HepG2 (cell line): ENCODE results near the gene CLEC4M. TPM values are rescaled to one million over a fixed set of nuclear protein-coding genes. Genes with fewer than 3 reads are reported as not detected.

Source experiments
- ATAC-seq: fragments of 200-7000 bp; cut with Tn5 transposase; 3 replicates; pipeline ENCODE4 v1.9.1; 2020; ENCODE audit warnings: mild to moderate bottlenecking, moderate library complexity
- BruUV-seq: library from RNA; stranded (reverse); fragments of 400-500 nt; replicated peaks from 2 replicates; lab custom pipeline; 2021; lab: Mats Ljungman, UMichigan
- CTCF ChIA-PET: fragments of 300-600 bp; formaldehyde crosslinking; extraction: SDS; loops from one replicate; lab custom pipeline; 2021; ENCODE audit warnings: low total read pairs, inconsistent platforms, low intra/inter-chr PET ratio; lab: Yijun Ruan, JAX
- POLR2A ChIA-PET: fragments of 350-600 bp; sonication (Branson Sonifier 250); formaldehyde crosslinking; loops from one replicate; lab custom pipeline; 2020; ENCODE audit warnings: antibody characterized with exemption, inconsistent platforms; lab: Yijun Ruan, JAX
- DNase-seq: peaks from one replicate; pipeline ENCODE4 v3.0.0-alpha.2; 2015; ENCODE audit warnings: low spot score
- FAIRE-seq: peaks from 3 replicates; lab custom pipeline; 2011; peaks lifted over from hg19 to GRCh38; lab: Jason Lieb, UNC
- H2AFZ ChIP-seq: one replicate; pipeline ENCODE4 v1.6.1; 2011; ENCODE audit warnings: low read length, inconsistent platforms
- H3K27ac ChIP-seq: fragments of 300-600 bp; 3 replicates; pipeline ENCODE4 v1.8.0; 2011; ENCODE audit warnings: mixed run types, mild to moderate bottlenecking, mixed read lengths, low read length, inconsistent platforms; ENCODE audit not compliant: insufficient read depth; ENCODE audit errors: extremely low read length
- H3K27me3 ChIP-seq, 2 experiments: fragments of 200-600 bp in 1 of 2; 2 replicates in 1 of 2; 3 replicates in 1 of 2; pipeline versions ENCODE4 v1.6.0 to v1.8.0; 2011; ENCODE audit warnings: low read length in 2 of 2, mild to moderate bottlenecking in 2 of 2, moderate library complexity in 2 of 2, inconsistent platforms in 1 of 2; ENCODE audit not compliant: insufficient read depth in 2 of 2, control insufficient read depth in 1 of 2
- H3K36me3 ChIP-seq, 2 experiments: fragments of 200-600 bp in 1 of 2; replicated peaks in 1 of 2; 2 replicates in 1 of 2; 3 replicates in 1 of 2; pipeline versions ENCODE4 v1.5.1 to v1.8.0; 2011; ENCODE audit warnings: low read length in 2 of 2, inconsistent platforms in 1 of 2; ENCODE audit not compliant: insufficient read depth in 2 of 2, control insufficient read depth in 1 of 2
- H3K4me1 ChIP-seq: 2 replicates; pipeline ENCODE4 v1.5.1; 2012; ENCODE audit warnings: low read length, inconsistent platforms; ENCODE audit not compliant: insufficient read depth
- H3K4me2 ChIP-seq: 2 replicates; pipeline ENCODE4 v1.6.0; 2011; ENCODE audit warnings: low read depth, low read length, inconsistent platforms
- H3K4me3 ChIP-seq, 3 experiments: fragments of 200-600 bp in 1 of 3; sonication (generic), shearing (Covaris generic) in 1 of 3; replicated peaks in 1 of 3; 2 replicates each; pipeline ENCODE4 v1.5.1; 2011 to 2016; ENCODE audit warnings: low read length in 3 of 3, inconsistent platforms in 2 of 3, low read depth in 2 of 3, mild to moderate bottlenecking in 2 of 3, control low read depth in 1 of 3, mixed read lengths in 1 of 3; ENCODE audit not compliant: insufficient read depth in 1 of 3
- H3K79me2 ChIP-seq: one replicate; pipeline ENCODE4 v1.6.1; 2011; ENCODE audit warnings: low read length, inconsistent platforms; ENCODE audit not compliant: insufficient read depth
- H3K9ac ChIP-seq: 2 replicates; pipeline ENCODE4 v1.6.0; 2011; ENCODE audit warnings: mild to moderate bottlenecking, low read depth, low read length, inconsistent platforms; ENCODE audit not compliant: insufficient read depth
- H3K9me3 ChIP-seq: 2 replicates; pipeline ENCODE4 v1.5.1; 2012; ENCODE audit warnings: mild to moderate bottlenecking, low read length
- H4K20me1 ChIP-seq: 2 replicates; pipeline ENCODE4 v1.6.0; 2011; ENCODE audit warnings: inconsistent platforms, mild to moderate bottlenecking, low read length, moderate library complexity; ENCODE audit not compliant: insufficient read depth
- CEBPG ChIP-seq: IDR thresholded peaks from 2 replicates; pipeline ENCODE4 v1.6.1; 2016
- DPF2 ChIP-seq: sonication (generic); formaldehyde crosslinking; IDR thresholded peaks from 2 replicates; pipeline ENCODE4 v1.4.0; 2020; ENCODE audit warnings: mild to moderate bottlenecking, low read depth, missing genetic modification reagents, borderline replicate concordance
- DR1 ChIP-seq: sonication (generic); formaldehyde crosslinking; IDR thresholded peaks from 2 replicates; pipeline ENCODE4 v1.8.0; 2021; ENCODE audit warnings: mild to moderate bottlenecking, missing genetic modification reagents, inconsistent platforms
- HOXD1 ChIP-seq: sonication (generic); formaldehyde crosslinking; IDR thresholded peaks from 2 replicates; pipeline ENCODE4 v1.5.0; 2020; ENCODE audit warnings: missing genetic modification reagents
- IKZF1 ChIP-seq: fragments of 450-650 bp; IDR thresholded peaks from 2 replicates; pipeline ENCODE4 v1.7.1; 2016
- KLF6 ChIP-seq: IDR thresholded peaks from 2 replicates; pipeline ENCODE4 v1.8.0; 2016; ENCODE audit warnings: missing biosample characterization, missing genetic modification reagents
- RAD21 ChIP-seq: fragments of 450-650 bp; formaldehyde crosslinking; IDR thresholded peaks from 2 replicates; pipeline ENCODE4 v1.5.0; 2020; ENCODE audit warnings: mild to moderate bottlenecking
- RCOR2 ChIP-seq: IDR thresholded peaks from 2 replicates; pipeline ENCODE4 v1.6.1; 2016; ENCODE audit warnings: missing biosample characterization, missing genetic modification reagents
- SMC3 ChIP-seq: IDR thresholded peaks from 2 replicates; pipeline ENCODE4 v1.6.1; 2011; ENCODE audit warnings: low read length, improper control_type of control experiment
- TEAD2 ChIP-seq: sonication (generic); formaldehyde crosslinking; IDR thresholded peaks from 2 replicates; pipeline ENCODE4 v1.9.0; 2021; ENCODE audit warnings: missing genetic modification reagents
- TOE1 ChIP-seq: sonication (generic); formaldehyde crosslinking; IDR thresholded peaks from 2 replicates; pipeline ENCODE4 v1.4.0; 2020; ENCODE audit warnings: mild to moderate bottlenecking, missing genetic modification reagents
- ZFX ChIP-seq: sonication (generic); formaldehyde crosslinking; IDR thresholded peaks from 2 replicates; pipeline ENCODE4 v1.4.0; 2020; ENCODE audit warnings: mild to moderate bottlenecking, low read depth, missing genetic modification reagents, moderate library complexity
- ZNF331 ChIP-seq: sonication (generic); formaldehyde crosslinking; IDR thresholded peaks from 2 replicates; pipeline ENCODE4 v1.4.0; 2020; ENCODE audit warnings: missing genetic modification reagents
- ZNF549 ChIP-seq: sonication (generic); formaldehyde crosslinking; IDR thresholded peaks from 2 replicates; pipeline ENCODE4 v1.5.0; 2020; ENCODE audit warnings: missing genetic modification reagents
- ZNF629 ChIP-seq: sonication (generic); formaldehyde crosslinking; conservative IDR thresholded peaks from 2 replicates; pipeline ENCODE4 v1.5.0; 2020; ENCODE audit warnings: missing genetic modification reagents
- ZNF737 ChIP-seq: sonication (generic); formaldehyde crosslinking; IDR thresholded peaks from 2 replicates; pipeline ENCODE4 v1.5.0; 2020; ENCODE audit warnings: missing genetic modification reagents, mild to moderate bottlenecking, borderline replicate concordance
- ZNF775 ChIP-seq: sonication (generic); formaldehyde crosslinking; IDR thresholded peaks from 2 replicates; pipeline ENCODE4 v1.4.0; 2020; ENCODE audit warnings: missing genetic modification reagents, mild to moderate bottlenecking, moderate library complexity, borderline replicate concordance
- WGBS: methylation state at CpG from one replicate; pipeline ENCODE4 v1.1.6; 2017; ENCODE audit warnings: low lambda C conversion rate; 5-methylcytosine and 5-hydroxymethylcytosine counted together
- in situ Hi-C: cut with HindIII; loops from 2 replicates; pipeline ENCODE4 v1.10.0; 2017; ENCODE audit warnings: low pct_unique_long_range_greater_than_20kb; ENCODE audit not compliant: extremely low pct_ligation_motif_present
- intact Hi-C: fragments of 100-400 bp; cut with micrococcal nuclease; formaldehyde crosslinking; loops from one replicate; pipeline ENCODE4 v1.10.0; 2022; ENCODE audit not compliant: unreplicated experiment
- polyA plus RNA-seq, 8 experiments: library from polyadenylated mRNA; depleted of rRNA in 3 of 8; stranded (reverse) in 7 of 8; unstranded in 1 of 8; fragments of >200 nt; fragmentation: Illumina TruSeq in 4 of 8; extraction: Trizol in 4 of 8; gene quantifications; 2 replicates each; pipeline versions ENCODE4 v1.2.1 to v1.2.3, GENCODE V29; 2011 to 2016; ENCODE audit warnings: low read depth in 4 of 8, missing spikeins in 1 of 8, mixed read lengths in 1 of 8; ENCODE audit not compliant: insufficient read depth in 1 of 8
- total RNA-seq, 5 experiments: library from RNA; depleted of rRNA; stranded (reverse); fragments of >200 nt; fragmentation: Illumina TruSeq; extraction: Trizol; gene quantifications; 2 replicates each; pipeline ENCODE4 v1.2.3, GENCODE V29; 2016; ENCODE audit warnings: low read depth in 1 of 5
- TF ChIP-seq, protein P1 (sequence below): sonication (generic); formaldehyde crosslinking; IDR thresholded peaks from 2 replicates; pipeline ENCODE4 v1.5.0; 2020; ENCODE audit warnings: mild to moderate bottlenecking, missing genetic modification reagents, moderate library complexity
- TF ChIP-seq, protein P2 (sequence below): sonication (generic); formaldehyde crosslinking; IDR thresholded peaks from 2 replicates; pipeline ENCODE4 v1.4.0; 2020; ENCODE audit warnings: missing genetic modification reagents, borderline replicate concordance

The CLEC4M gene
- total and polyA plus RNA-seq, 2 of the 13 experiments (the other 11 are each of a cell fraction or from before 2014, with no cell fraction given), result not detected

DNA sequence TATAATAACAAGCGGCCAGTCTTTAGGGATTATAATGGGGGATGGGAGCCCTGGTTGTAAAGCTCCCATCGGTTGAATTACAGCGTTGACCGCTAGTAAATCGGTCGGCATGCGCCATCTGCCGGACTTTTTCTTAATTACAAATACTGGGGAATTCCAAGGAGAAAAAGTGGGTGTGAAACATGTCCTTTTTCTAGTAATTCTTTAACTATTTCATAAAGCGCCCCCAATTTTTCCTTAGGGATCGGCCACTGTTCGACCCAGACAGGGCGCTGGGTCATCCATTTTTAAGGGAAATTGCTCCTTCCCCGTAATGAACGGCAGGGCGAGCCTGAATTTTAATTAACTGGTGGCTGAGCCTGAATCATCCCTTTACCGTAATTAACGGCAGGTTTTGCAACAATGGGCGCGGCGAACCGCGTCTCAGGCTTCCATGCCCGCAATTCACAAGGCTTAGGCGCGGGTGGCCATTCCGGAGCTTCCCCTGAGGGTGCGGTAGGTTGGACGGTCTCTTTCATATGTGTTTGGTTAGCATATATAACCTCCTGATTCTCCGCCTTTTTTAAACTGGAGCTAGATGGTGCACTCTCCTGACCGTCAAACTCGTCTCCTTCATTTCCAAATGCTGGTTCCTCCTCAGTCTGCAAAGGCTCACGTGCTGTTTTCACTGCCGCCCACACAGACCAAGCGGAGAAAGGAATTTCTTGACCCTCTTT, 36.8 kb downstream of the CLEC4M start (continued):
- TF ChIP-seq, protein P1, sequence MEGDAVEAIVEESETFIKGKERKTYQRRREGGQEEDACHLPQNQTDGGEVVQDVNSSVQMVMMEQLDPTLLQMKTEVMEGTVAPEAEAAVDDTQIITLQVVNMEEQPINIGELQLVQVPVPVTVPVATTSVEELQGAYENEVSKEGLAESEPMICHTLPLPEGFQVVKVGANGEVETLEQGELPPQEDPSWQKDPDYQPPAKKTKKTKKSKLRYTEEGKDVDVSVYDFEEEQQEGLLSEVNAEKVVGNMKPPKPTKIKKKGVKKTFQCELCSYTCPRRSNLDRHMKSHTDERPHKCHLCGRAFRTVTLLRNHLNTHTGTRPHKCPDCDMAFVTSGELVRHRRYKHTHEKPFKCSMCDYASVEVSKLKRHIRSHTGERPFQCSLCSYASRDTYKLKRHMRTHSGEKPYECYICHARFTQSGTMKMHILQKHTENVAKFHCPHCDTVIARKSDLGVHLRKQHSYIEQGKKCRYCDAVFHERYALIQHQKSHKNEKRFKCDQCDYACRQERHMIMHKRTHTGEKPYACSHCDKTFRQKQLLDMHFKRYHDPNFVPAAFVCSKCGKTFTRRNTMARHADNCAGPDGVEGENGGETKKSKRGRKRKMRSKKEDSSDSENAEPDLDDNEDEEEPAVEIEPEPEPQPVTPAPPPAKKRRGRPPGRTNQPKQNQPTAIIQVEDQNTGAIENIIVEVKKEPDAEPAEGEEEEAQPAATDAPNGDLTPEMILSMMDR (CRISPR knock-in tag), result peak; percentile 69
- TF ChIP-seq SMC3 (peak; percentile 66), RAD21 (CRISPR knock-in tag) (peak; percentile 65; the same call in 1 of the 2 replicates), ZFX (CRISPR knock-in tag) (no peak)

DNA sequence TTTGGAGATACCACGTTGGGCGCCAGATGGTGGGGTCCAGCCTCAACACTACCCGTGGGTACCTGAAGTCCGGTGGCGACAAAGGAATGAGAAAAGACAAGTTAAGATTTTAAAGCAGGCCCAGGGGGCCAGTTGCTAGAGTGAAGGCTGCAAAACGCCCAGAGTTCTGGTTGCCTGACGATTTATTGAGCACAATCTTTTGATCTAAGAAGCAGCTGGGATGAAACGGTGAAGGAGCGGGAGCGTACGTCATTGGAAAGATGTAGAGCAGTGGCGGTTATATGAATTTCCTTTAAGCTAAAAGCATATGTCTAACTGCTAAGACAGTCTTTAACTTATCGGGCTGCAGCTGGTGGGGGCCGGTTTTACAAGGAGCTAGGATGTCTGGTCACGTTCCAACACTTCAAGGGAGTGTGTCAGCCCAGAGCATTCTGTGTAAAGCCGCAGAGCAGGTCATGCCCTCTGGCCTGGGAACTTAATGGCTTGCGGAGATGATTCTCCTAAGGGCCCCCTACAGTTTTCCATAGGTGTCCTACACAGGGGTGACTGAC, 38.1 kb downstream of the CLEC4M start:
- WGBS, result 60% methylated on average over 17 of the region's 17 CpGs
- TF ChIP-seq DPF2 (no peak), TOE1 (CRISPR knock-in tag) (no peak), ZNF549 (CRISPR knock-in tag) (no peak), TEAD2 (CRISPR knock-in tag) (no peak), ZNF775 (no peak), RCOR2 (no peak), HOXD1 (CRISPR knock-in tag) (no peak), DR1 (no peak), IKZF1 (no peak), ZNF629 (CRISPR knock-in tag) (no peak), ZNF331 (CRISPR knock-in tag) (no peak), ZNF737 (CRISPR knock-in tag) (no peak), CEBPG (CRISPR knock-in tag) (no peak), KLF6 (CRISPR knock-in tag) (no peak)
- TF ChIP-seq, protein P2, sequence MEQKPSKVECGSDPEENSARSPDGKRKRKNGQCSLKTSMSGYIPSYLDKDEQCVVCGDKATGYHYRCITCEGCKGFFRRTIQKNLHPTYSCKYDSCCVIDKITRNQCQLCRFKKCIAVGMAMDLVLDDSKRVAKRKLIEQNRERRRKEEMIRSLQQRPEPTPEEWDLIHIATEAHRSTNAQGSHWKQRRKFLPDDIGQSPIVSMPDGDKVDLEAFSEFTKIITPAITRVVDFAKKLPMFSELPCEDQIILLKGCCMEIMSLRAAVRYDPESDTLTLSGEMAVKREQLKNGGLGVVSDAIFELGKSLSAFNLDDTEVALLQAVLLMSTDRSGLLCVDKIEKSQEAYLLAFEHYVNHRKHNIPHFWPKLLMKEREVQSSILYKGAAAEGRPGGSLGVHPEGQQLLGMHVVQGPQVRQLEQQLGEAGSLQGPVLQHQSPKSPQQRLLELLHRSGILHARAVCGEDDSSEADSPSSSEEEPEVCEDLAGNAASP (CRISPR knock-in tag), result no peak
- no peak for ATAC-seq
- H3K27me3 ChIP-seq, result peaks cover 0 to 26% of the 10 kb centered on the region in 2 experiments
- 0 out of 2 replicates have a peak, but pooled peaks cover 4% of the 10 kb centered on the region for H3K4me1 ChIP-seq
- in situ Hi-C loops, result no loop called here
- no peak overlapping the region for H3K4me3 ChIP-seq
- no peak for DNase-seq
- no peaks in the 10 kb centered on the region for H4K20me1 ChIP-seq
- no peak for FAIRE-seq
- POLR2A ChIA-PET, result no interaction called here
- no peak overlapping the region for H3K27ac ChIP-seq
- no peaks in the 10 kb centered on the region for H3K36me3 ChIP-seq
- H2AFZ ChIP-seq, result no peak overlapping the region
- no peak overlapping the region for H3K4me2 ChIP-seq
- BruUV-seq, result no TSS peak
- intact Hi-C loops, result no loop called here
- H3K9ac ChIP-seq, result no peak overlapping the region
- CTCF ChIA-PET, result no interaction called here
- H3K9me3 ChIP-seq, result no peaks in the 10 kb centered on the region; the same call in 1 of the 2 replicates
- H3K79me2 ChIP-seq, result no peaks in the 10 kb centered on the region
